Smooth muscle cell (in vitro differentiated cells): ENCODE measurements around the gene APBB3. TPM values are rescaled to one million over a fixed set of nuclear protein-coding genes. Genes with fewer than 3 reads are reported as not detected.

Source experiments
- DNase-seq: peaks from one replicate; lab custom pipeline; 2025; ENCODE audit not compliant: unreplicated experiment; lab: John Stamatoyannopoulos, UW
- H2AFZ ChIP-seq: fragments of 200-600 bp; sonication (generic); 2 replicates; pipeline ENCODE4 v1.6.0; 2016; ENCODE audit warnings: antibody characterized with exemption, low read depth, mild to moderate bottlenecking
- H3F3A ChIP-seq: fragments of 200-600 bp; sonication (generic); 2 replicates; pipeline ENCODE4 v1.6.0; 2017; ENCODE audit warnings: antibody characterized with exemption, low read depth
- H3K27ac ChIP-seq: fragments of 200-600 bp; sonication (generic); 2 replicates; pipeline ENCODE4 v1.5.1; 2016; ENCODE audit warnings: low read depth, mild to moderate bottlenecking
- H3K27me3 ChIP-seq: fragments of 200-600 bp; sonication (generic); 2 replicates; pipeline ENCODE4 v1.6.1; 2016; ENCODE audit warnings: low read depth, mild to moderate bottlenecking
- H3K36me3 ChIP-seq: fragments of 200-600 bp; sonication (generic); 2 replicates; pipeline ENCODE4 v1.5.1; 2016; ENCODE audit warnings: low read depth
- H3K4me1 ChIP-seq: fragments of 200-600 bp; sonication (generic); 2 replicates; pipeline ENCODE4 v1.5.1; 2016; ENCODE audit warnings: low read depth
- H3K4me2 ChIP-seq: fragments of 200-600 bp; sonication (generic); 2 replicates; pipeline ENCODE4 v1.6.0; 2016; ENCODE audit warnings: mild to moderate bottlenecking
- H3K4me3 ChIP-seq: fragments of 200-600 bp; sonication (generic); 2 replicates; pipeline ENCODE4 v1.5.1; 2016; ENCODE audit warnings: mild to moderate bottlenecking
- H3K79me2 ChIP-seq: fragments of 200-600 bp; sonication (generic); 2 replicates; pipeline ENCODE4 v1.6.0; 2016; ENCODE audit warnings: low read depth, mild to moderate bottlenecking
- H3K9ac ChIP-seq: fragments of 200-600 bp; sonication (generic); 2 replicates; pipeline ENCODE4 v1.6.0; 2016; ENCODE audit warnings: low read depth
- H3K9me3 ChIP-seq: fragments of 200-600 bp; sonication (generic); replicated peaks from 2 replicates; pipeline ENCODE4 v1.5.1; 2016; ENCODE audit warnings: low read depth
- H4K20me1 ChIP-seq: fragments of 200-600 bp; sonication (generic); 2 replicates; pipeline ENCODE4 v1.6.0; 2016; ENCODE audit warnings: low read depth
- CTCF ChIP-seq: fragments of 200-600 bp; sonication (generic); IDR thresholded peaks from 2 replicates; pipeline ENCODE4 v1.5.1; 2017; ENCODE audit warnings: borderline replicate concordance, mild to moderate bottlenecking, antibody characterized with exemption; ENCODE audit not compliant: insufficient read depth, poor library complexity, severe bottlenecking
- WGBS: methylation state at CpG from one replicate; pipeline ENCODE4 v1.1.7; 2016; ENCODE audit warnings: low lambda C conversion rate; 5-methylcytosine and 5-hydroxymethylcytosine counted together
- polyA plus RNA-seq: library from polyadenylated mRNA; unstranded; fragments of >200 nt; fragmentation: Nextera tagmentation; extraction: Ambion mirVana; gene quantifications from 2 replicates; pipeline ENCODE4 v1.2.1, GENCODE V29; 2016
- total RNA-seq: library from RNA; depleted of rRNA; stranded (reverse); fragments of >200 nt; gene quantifications from 2 replicates; pipeline ENCODE4 v1.2.3, GENCODE V29; 2014

Gene APBB3
- total and polyA plus RNA-seq, 2 experiments from 2014 or later, result 11.5 to 18.8 TPM

- Histone ChIP-seq H3K79me2 (no peaks in the 10 kb centered on the region), H2AFZ (no peak overlapping the region)
Observed at GRCh38 chr5:140602147-140602546, 37.7 kb upstream of the APBB3 start.

GRCh38 chr5:140600096-140600495 lies 35.7 kb upstream of the APBB3 start:
- Histone ChIP-seq H3K4me3 (no peak overlapping the region), H3K4me1 (no peaks in the 10 kb centered on the region), H3K79me2 (no peaks in the 10 kb centered on the region), H4K20me1 (no peaks in the 10 kb centered on the region), H3K9ac (no peak overlapping the region), H3K27me3 (no peaks in the 10 kb centered on the region), H3K36me3 (no peaks in the 10 kb centered on the region), H3K9me3 (no peaks in the 10 kb centered on the region), H3F3A (no peaks in the 10 kb centered on the region), H3K27ac (no peak overlapping the region), H3K4me2 (no peak overlapping the region), H2AFZ (no peak overlapping the region)
- TF ChIP-seq CTCF, result no peak
- DNase-seq, result no peak

More at GRCh38 chr5:140602147-140602546, 37.7 kb upstream of the APBB3 start:
- H3K27ac ChIP-seq, result no peak overlapping the region
- H3K36me3 ChIP-seq, result no peaks in the 10 kb centered on the region
- no peaks in the 10 kb centered on the region for H3K27me3 ChIP-seq
- no peak overlapping the region for H3K9ac ChIP-seq
- H3F3A ChIP-seq, result no peaks in the 10 kb centered on the region
- no peaks in the 10 kb centered on the region for H3K9me3 ChIP-seq
- H3K4me1 ChIP-seq, result no peaks in the 10 kb centered on the region
- no peak overlapping the region for H3K4me2 ChIP-seq
- H3K4me3 ChIP-seq, result no peak overlapping the region
- H4K20me1 ChIP-seq, result no peaks in the 10 kb centered on the region
- TF ChIP-seq CTCF, result no peak
- DNase-seq, result no peak
- 83% methylated on average over 4 of the region's 4 CpGs for WGBS

- no peak for DNase-seq
- no peaks in the 10 kb centered on the region for H4K20me1 ChIP-seq
- no peak overlapping the region for H3K4me2 ChIP-seq
- H3F3A ChIP-seq, result no peaks in the 10 kb centered on the region
- TF ChIP-seq CTCF, result no peak
- no peak overlapping the region for H3K4me3 ChIP-seq
- 70% methylated on average over 2 of the region's 2 CpGs for WGBS
- H3K9me3 ChIP-seq, result no peaks in the 10 kb centered on the region
- H3K27me3 ChIP-seq, result no peaks in the 10 kb centered on the region
- no peak overlapping the region for H3K27ac ChIP-seq
- no peaks in the 10 kb centered on the region for H3K4me1 ChIP-seq
- no peaks in the 10 kb centered on the region for H3K36me3 ChIP-seq
- H3K9ac ChIP-seq, result no peak overlapping the region
- no peaks in the 10 kb centered on the region for H3K79me2 ChIP-seq
- no peak overlapping the region for H2AFZ ChIP-seq
Observed at GRCh38 chr5:140598836-140599235, 34.4 kb upstream of the APBB3 start.

- DNase-seq, result no peak
- no peaks in the 10 kb centered on the region for H3K27me3 ChIP-seq
- no peak overlapping the region for H2AFZ ChIP-seq
- no peak overlapping the region for H3K4me2 ChIP-seq
- no peak for TF ChIP-seq CTCF
- no peaks in the 10 kb centered on the region for H3K36me3 ChIP-seq
- no peak overlapping the region for H3K9ac ChIP-seq
- no peak overlapping the region for H3K27ac ChIP-seq
- no peaks in the 10 kb centered on the region for H4K20me1 ChIP-seq
- no peaks in the 10 kb centered on the region for H3K79me2 ChIP-seq
- H3K4me3 ChIP-seq, result no peak overlapping the region
- no peaks in the 10 kb centered on the region for H3K4me1 ChIP-seq
- no peaks in the 10 kb centered on the region for H3K9me3 ChIP-seq
- peaks cover 5% of the 10 kb centered on the region for H3F3A ChIP-seq
- 84% methylated on average over 1 of the region's 1 CpG for WGBS
Observed at GRCh38 chr5:140596321-140596741, 31.9 kb upstream of the APBB3 start.
